H9 (cell line): ENCODE results near the gene OXCT1. TPM values are rescaled to one million over a fixed set of nuclear protein-coding genes. Genes with fewer than 3 reads are reported as not detected.

Experiments used
- DNase-seq: peaks from one replicate; pipeline ENCODE4 v3.0.0-alpha.2; 2017
- H2AFZ ChIP-seq: one replicate; pipeline ENCODE4 v1.6.1; 2013; ENCODE audit warnings: mild to moderate bottlenecking, low read length, control low read depth, moderate library complexity
- H2AK5ac ChIP-seq: 2 replicates; pipeline ENCODE4 v1.6.1; 2013; ENCODE audit warnings: low read length, control low read depth, mixed read lengths; ENCODE audit not compliant: insufficient read length
- H2BK120ac ChIP-seq: one replicate; pipeline ENCODE4 v1.6.1; 2013; ENCODE audit warnings: low read depth, mild to moderate bottlenecking, low read length, control low read depth, inconsistent platforms; ENCODE audit not compliant: poor library complexity, severe bottlenecking
- H2BK12ac ChIP-seq: 2 replicates; pipeline ENCODE4 v1.6.1; 2013; ENCODE audit warnings: low read length, control low read depth, mixed read lengths, low read depth; ENCODE audit not compliant: insufficient read length
- H2BK15ac ChIP-seq: 2 replicates; pipeline ENCODE4 v1.6.1; 2013; ENCODE audit warnings: low read depth, low read length, control low read depth
- H2BK20ac ChIP-seq: one replicate; pipeline ENCODE4 v1.6.1; 2013; ENCODE audit warnings: low read depth, mild to moderate bottlenecking, low read length, control low read depth, inconsistent platforms; ENCODE audit not compliant: poor library complexity, severe bottlenecking
- H2BK5ac ChIP-seq: 2 replicates; pipeline ENCODE4 v1.6.1; 2013; ENCODE audit warnings: low read length, control low read depth, mixed read lengths; ENCODE audit not compliant: insufficient read length
- H3K14ac ChIP-seq: 2 replicates; pipeline ENCODE4 v1.6.1; 2013; ENCODE audit warnings: low read length, control low read depth; ENCODE audit not compliant: insufficient read depth
- H3K18ac ChIP-seq: 2 replicates; pipeline ENCODE4 v1.6.1; 2013; ENCODE audit warnings: low read depth, mild to moderate bottlenecking, mixed read lengths, low read length, control low read depth; ENCODE audit not compliant: insufficient read length
- H3K23ac ChIP-seq: 2 replicates; pipeline ENCODE4 v1.6.1; 2013; ENCODE audit warnings: low read length, control low read depth, mixed read lengths, low read depth; ENCODE audit not compliant: insufficient read length
- H3K23me2 ChIP-seq: 2 replicates; pipeline ENCODE4 v1.6.1; 2013; ENCODE audit warnings: low read depth, mild to moderate bottlenecking, mixed read lengths, low read length, control low read depth; ENCODE audit not compliant: insufficient read length, poor library complexity, severe bottlenecking
- H3K27ac ChIP-seq: 2 replicates; pipeline ENCODE4 v1.5.1; 2013; ENCODE audit warnings: low read length, control low read depth, mixed read lengths, low read depth; ENCODE audit not compliant: insufficient read length
- H3K27me3 ChIP-seq: 2 replicates; pipeline ENCODE4 v1.6.1; 2013; ENCODE audit warnings: low read length, control low read depth, inconsistent platforms; ENCODE audit not compliant: insufficient read depth
- H3K4ac ChIP-seq: 2 replicates; pipeline ENCODE4 v1.6.1; 2013; ENCODE audit warnings: low read depth, mild to moderate bottlenecking, control low read depth, inconsistent platforms, low read length, moderate library complexity
- H3K4me1 ChIP-seq: 2 replicates; pipeline ENCODE4 v1.6.1; 2013; ENCODE audit warnings: low read length, control low read depth, inconsistent platforms; ENCODE audit not compliant: insufficient read depth
- H3K4me2 ChIP-seq: 2 replicates; pipeline ENCODE4 v1.6.1; 2013; ENCODE audit warnings: low read length, control low read depth, mixed read lengths; ENCODE audit not compliant: insufficient read length, insufficient read depth
- H3K56ac ChIP-seq: 2 replicates; pipeline ENCODE4 v1.6.1; 2013; ENCODE audit warnings: low read depth, mild to moderate bottlenecking, mixed read lengths, low read length, control low read depth; ENCODE audit not compliant: insufficient read length
- H3K79me1 ChIP-seq: 2 replicates; pipeline ENCODE4 v1.6.1; 2013; ENCODE audit warnings: low read depth, mild to moderate bottlenecking, moderate library complexity, low read length, control low read depth, inconsistent platforms; ENCODE audit not compliant: insufficient read depth, poor library complexity, severe bottlenecking
- H3K79me2 ChIP-seq: 2 replicates; pipeline ENCODE4 v1.6.1; 2013; ENCODE audit warnings: low read length, control low read depth, inconsistent platforms; ENCODE audit not compliant: insufficient read depth
- H3K9ac ChIP-seq: 2 replicates; pipeline ENCODE4 v1.6.1; 2013; ENCODE audit warnings: low read length, control low read depth, mixed read lengths; ENCODE audit not compliant: insufficient read length; ENCODE audit errors: extremely low read depth
- H3K9me3 ChIP-seq: one replicate; pipeline ENCODE4 v1.6.1; 2013; ENCODE audit warnings: low read depth, low read length, inconsistent platforms; ENCODE audit not compliant: control insufficient read depth
- H3T11ph ChIP-seq: one replicate; pipeline ENCODE4 v1.6.1; 2013; ENCODE audit warnings: mild to moderate bottlenecking, low read length, control low read depth, inconsistent platforms
- H4K20me1 ChIP-seq: one replicate; pipeline ENCODE4 v1.6.1; 2013; ENCODE audit not compliant: control insufficient read depth, insufficient read length, insufficient read depth
- H4K5ac ChIP-seq: 2 replicates; pipeline ENCODE4 v1.6.1; 2013; ENCODE audit warnings: low read depth, mild to moderate bottlenecking, mixed read lengths, low read length, control low read depth; ENCODE audit not compliant: insufficient read length
- H4K8ac ChIP-seq: replicated peaks from 2 replicates; pipeline ENCODE4 v1.6.1; 2013; ENCODE audit warnings: low read length, control low read depth, mixed read lengths, low read depth; ENCODE audit not compliant: insufficient read length
- H4K91ac ChIP-seq: 2 replicates; pipeline ENCODE4 v1.6.1; 2013; ENCODE audit warnings: low read depth, mild to moderate bottlenecking, moderate library complexity, mixed read lengths, low read length, control low read depth; ENCODE audit not compliant: insufficient read length
- H3K27ac Mint-ChIP-seq, 3 experiments: 2 replicates in 2 of 3; 3 replicates in 1 of 3; pipeline ENCODE4 v1.8.0; 2020 to 2021; ENCODE audit warnings: mixed read lengths in 3 of 3, mild to moderate bottlenecking in 1 of 3, moderate library complexity in 1 of 3
- H3K27me3 Mint-ChIP-seq: 2 replicates; pipeline ENCODE4 v1.8.0; 2021; ENCODE audit warnings: low read depth, mild to moderate bottlenecking, moderate library complexity, mixed read lengths
- H3K36me3 Mint-ChIP-seq, 3 experiments: 2 replicates in 2 of 3; 3 replicates in 1 of 3; pipeline ENCODE4 v1.8.0; 2020 to 2021; ENCODE audit warnings: low read depth in 3 of 3, mixed read lengths in 3 of 3; ENCODE audit not compliant: insufficient read depth in 1 of 3
- H3K4me1 Mint-ChIP-seq, 2 experiments: 2 replicates each; pipeline ENCODE4 v1.8.0; 2020; ENCODE audit warnings: mixed read lengths in 2 of 2
- H3K4me3 Mint-ChIP-seq, 2 experiments: 2 replicates in 1 of 2; 3 replicates in 1 of 2; pipeline ENCODE4 v1.8.0; 2020 to 2021; ENCODE audit warnings: mild to moderate bottlenecking in 2 of 2, mixed read lengths in 2 of 2, moderate library complexity in 1 of 2
- H3K9me3 Mint-ChIP-seq, 2 experiments: 2 replicates in 1 of 2; 3 replicates in 1 of 2; pipeline ENCODE4 v1.8.0; 2020; ENCODE audit warnings: mild to moderate bottlenecking in 2 of 2, mixed read lengths in 2 of 2, moderate library complexity in 1 of 2
- CTCF ChIP-seq: fragments of 200-600 bp; sonication (generic); conservative IDR thresholded peaks from 3 replicates; pipeline ENCODE4 v1.8.0; 2021; ENCODE audit warnings: antibody characterized with exemption, mild to moderate bottlenecking
- whole genome bisulfite sequencing: extraction: QIAGEN DNeasy Blood & Tissue Kit; methylation state at CpG from one replicate; pipeline ENCODE4 v1.1.7; 2013; ENCODE audit warnings: missing lambda C conversion rate, low lambda C conversion rate, mixed read lengths; ENCODE audit not compliant: insufficient read length; ENCODE audit errors: extremely low coverage; 5-methylcytosine and 5-hydroxymethylcytosine counted together
- total RNA-seq: library from RNA; stranded (reverse); gene quantifications from 2 replicates; pipeline ENCODE4 v1.2.1, GENCODE V29; 2021

OXCT1 gene
- total RNA-seq, 1 experiment from 2014 or later, result 25.6 TPM

- TF ChIP-seq CTCF, result peak; percentile 75
- H2BK20ac ChIP-seq, result no peak overlapping the region
- peak; percentile 55 for DNase-seq
- H3K79me1 ChIP-seq, result no peaks in the 10 kb centered on the region
- H3K9ac ChIP-seq, result no peak overlapping the region
- 0 out of 7 replicates have a peak overlapping the region, but pooled peaks of 1 of the 3 experiments have one; percentile 11 for H3K27ac Mint-ChIP-seq
- H3K36me3 Mint-ChIP-seq, result peaks cover 0 to 5% (median 2%) of the 10 kb centered on the region in 3 experiments; a peak in 4 of 7 replicates
- peaks cover 2% of the 10 kb centered on the region for H3K27me3 Mint-ChIP-seq
- H3K4me3 Mint-ChIP-seq, result no peak overlapping the region
- no peak overlapping the region for H4K91ac ChIP-seq
- no peak overlapping the region for H2BK120ac ChIP-seq
- no peaks in the 10 kb centered on the region for H4K20me1 ChIP-seq
- no peak overlapping the region for H3K23ac ChIP-seq
- H3K4me1 Mint-ChIP-seq, result peaks cover 3% of the 10 kb centered on the region in 2 experiments
- H2BK5ac ChIP-seq, result no peak overlapping the region
- no peaks in the 10 kb centered on the region for H3K23me2 ChIP-seq
- H3K9me3 ChIP-seq, result no peaks in the 10 kb centered on the region
- no peaks in the 10 kb centered on the region for H3K27me3 ChIP-seq
- H2AK5ac ChIP-seq, result no peak overlapping the region
- H3T11ph ChIP-seq, result no peak overlapping the region
- H3K27ac ChIP-seq, result no peak overlapping the region
- no peak overlapping the region for H4K8ac ChIP-seq
- peak overlapping the region; percentile 65 for H3K18ac ChIP-seq
- no peak overlapping the region for H4K5ac ChIP-seq
- peaks cover 4 to 6% of the 10 kb centered on the region in 2 experiments for H3K9me3 Mint-ChIP-seq
- H3K4me1 ChIP-seq, result no peaks in the 10 kb centered on the region
- H3K4ac ChIP-seq, result no peak overlapping the region
- H3K4me2 ChIP-seq, result no peak overlapping the region
- no CpG with 5 or more reads among the region's 4 CpGs for WGBS
- H3K14ac ChIP-seq, result peak overlapping the region; percentile 64
- H2BK12ac ChIP-seq, result no peak overlapping the region
- H2BK15ac ChIP-seq, result no peak overlapping the region
- peak overlapping the region; percentile 48 for H2AFZ ChIP-seq
- no peaks in the 10 kb centered on the region for H3K79me2 ChIP-seq
- no peak overlapping the region for H3K56ac ChIP-seq
Measured at GRCh38 chr5:41707853-41708603, 162.2 kb downstream of the OXCT1 start.
